ENCODE results near the gene WDFY3.

WDFY3 gene

GRCh38 chr4:84792366-84793301 lies 173.9 kb downstream of the WDFY3 start:
- TF ChIP-seq NFIC (IDR thresholded peaks at IDR 0.05) (no peak), MAX (IDR thresholded peaks at IDR 0.05) (no peak), TEAD4 (IDR thresholded peaks at IDR 0.05) (no peak), ZBTB7A (IDR thresholded peaks at IDR 0.05; ENCODE audit: low read depth) (no peak)

- TF ChIP-seq TCF12 (IDR thresholded peaks at IDR 0.05; ENCODE audit: low read depth) (no peak), EP300 (IDR thresholded peaks at IDR 0.05; ENCODE audit: borderline replicate concordance) (no peak), YY1 (IDR thresholded peaks at IDR 0.05; ENCODE audit: low read depth) (no peak), NFIC (IDR thresholded peaks at IDR 0.05) (no peak), ZBTB7A (IDR thresholded peaks at IDR 0.05; ENCODE audit: low read depth) (no peak), REST (IDR thresholded peaks at IDR 0.05; ENCODE audit: low read depth) (no peak), CEBPB (IDR thresholded peaks at IDR 0.05) (no peak), MAX (IDR thresholded peaks at IDR 0.05) (no peak), TEAD4 (IDR thresholded peaks at IDR 0.05) (no peak), TAF1 (IDR thresholded peaks at IDR 0.05; ENCODE audit: low read depth) (no peak), RAD21 (IDR thresholded peaks at IDR 0.05; ENCODE audit: low read depth) (no peak), USF1 (IDR thresholded peaks at IDR 0.05) (no peak), FOXM1 (IDR thresholded peaks at IDR 0.05; ENCODE audit: borderline replicate concordance, low read depth) (no peak), CREB1 (IDR thresholded peaks at IDR 0.05; ENCODE audit: low read depth) (no peak), EGR1 (IDR thresholded peaks at IDR 0.05) (no peak)
Measured at GRCh38 chr4:84790769-84791565, 175.5 kb downstream of the WDFY3 start.

DNA sequence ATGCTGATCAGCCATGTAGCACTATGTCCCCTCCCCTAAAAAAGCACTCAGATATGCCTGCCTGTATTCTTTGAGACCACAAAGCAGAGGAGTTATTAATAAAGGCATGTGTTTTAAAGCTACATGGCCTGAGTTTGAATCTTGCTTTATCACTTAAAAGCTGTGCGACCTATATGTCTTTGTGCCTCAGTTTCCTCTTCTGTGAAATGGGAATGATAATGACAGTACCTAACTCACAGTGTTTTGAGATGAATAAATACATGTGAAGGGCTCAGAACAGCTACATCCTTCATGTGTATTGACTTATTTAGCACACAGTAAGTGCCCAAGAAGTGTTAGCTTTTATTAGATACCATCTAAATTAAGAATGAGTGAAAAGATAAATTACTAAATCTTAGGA lies 180.0 kb downstream of the WDFY3 start:
- TF ChIP-seq EP300 (IDR thresholded peaks at IDR 0.05; ENCODE audit: borderline replicate concordance) = no peak
- TF ChIP-seq TEAD4 (IDR thresholded peaks at IDR 0.05) = no peak
- no peak for TF ChIP-seq YY1 (IDR thresholded peaks at IDR 0.05; ENCODE audit: low read depth)
- no peak for TF ChIP-seq USF1 (IDR thresholded peaks at IDR 0.05)
- TF ChIP-seq MAX (IDR thresholded peaks at IDR 0.05) = no peak
- TF ChIP-seq FOXM1 (IDR thresholded peaks at IDR 0.05; ENCODE audit: borderline replicate concordance, low read depth) = no peak
- TF ChIP-seq EGR1 (IDR thresholded peaks at IDR 0.05) = no peak
- no peak for TF ChIP-seq REST (IDR thresholded peaks at IDR 0.05; ENCODE audit: low read depth)
- TF ChIP-seq TCF12 (IDR thresholded peaks at IDR 0.05; ENCODE audit: low read depth) = no peak
- no peak for TF ChIP-seq NFIC (IDR thresholded peaks at IDR 0.05)
- no peak for TF ChIP-seq CREB1 (IDR thresholded peaks at IDR 0.05; ENCODE audit: low read depth)
- no peak for TF ChIP-seq CEBPB (IDR thresholded peaks at IDR 0.05)

- no peak for TF ChIP-seq EP300 (IDR thresholded peaks at IDR 0.05; ENCODE audit: borderline replicate concordance)
- TF ChIP-seq ZBTB7A (IDR thresholded peaks at IDR 0.05; ENCODE audit: low read depth) = no peak
- no peak for TF ChIP-seq CREB1 (IDR thresholded peaks at IDR 0.05; ENCODE audit: low read depth)
- TF ChIP-seq TEAD4 (IDR thresholded peaks at IDR 0.05) = no peak
- TF ChIP-seq TCF12 (IDR thresholded peaks at IDR 0.05; ENCODE audit: low read depth) = no peak
- no peak for TF ChIP-seq USF1 (IDR thresholded peaks at IDR 0.05)
- TF ChIP-seq MAX (IDR thresholded peaks at IDR 0.05) = no peak
- no peak for TF ChIP-seq RAD21 (IDR thresholded peaks at IDR 0.05; ENCODE audit: low read depth)
- no peak for TF ChIP-seq FOXM1 (IDR thresholded peaks at IDR 0.05; ENCODE audit: borderline replicate concordance, low read depth)
- TF ChIP-seq YY1 (IDR thresholded peaks at IDR 0.05; ENCODE audit: low read depth) = no peak
- no peak for TF ChIP-seq CEBPB (IDR thresholded peaks at IDR 0.05)
Measured at GRCh38 chr4:84782517-84782916, 184.0 kb downstream of the WDFY3 start.
